Right lung (tissue), 10 donors: ENCODE data around the gene ARHGAP9. TPM values are rescaled to one million over a fixed set of nuclear protein-coding genes. Genes with fewer than 3 reads are reported as not detected.

Source experiments
- DNase-seq, 2 donors: peaks; one replicate each; pipeline ENCODE4 v3.0.0-alpha.2; 2013
- long read RNA-seq, 8 donors: transcript quantifications; one replicate each; lab custom pipeline, GENCODE V29; 2026
- polyA plus RNA-seq, 5 donors: library from polyadenylated mRNA; unstranded; fragments of 120-200 nt; gene quantifications; one replicate each; pipeline versions ENCODE4 v1.2.1 to v1.2.3, GENCODE V29; 2013; ENCODE audit warnings: inconsistent platforms in 1 of 5, low replicate concordance in 1 of 5; ENCODE audit not compliant: insufficient read length in 5 of 5, insufficient read depth in 1 of 5

ARHGAP9 gene
- 1 to 10 TPM; 4.4 to 5.4 (median 5.2) TPM for polyA plus RNA-seq
- long read RNA-seq, donor 1, result 0 reads
- long read RNA-seq, donor 2, result 0 reads
- long read RNA-seq, donor 3, partial matches to known transcripts, result 73 of 79 reads
- long read RNA-seq, donor 3, other reads (novel, unspliced or antisense), result 6 of 79 reads
- long read RNA-seq, donor 4, partial matches to known transcripts, result 28 of 28 reads
- long read RNA-seq, donor 4, other reads (novel, unspliced or antisense), result 0 of 28 reads
- long read RNA-seq, donor 5, partial matches to known transcripts, result 8 of 8 reads
- long read RNA-seq, donor 5, other reads (novel, unspliced or antisense), result 0 of 8 reads
- long read RNA-seq, donor 6, result 0 reads
- long read RNA-seq, donor 7, partial matches to known transcripts, result 0 of 1 reads
- long read RNA-seq, donor 7, other reads (novel, unspliced or antisense), result 0 of 1 reads
- long read RNA-seq, donor 8, partial matches to known transcripts, result 18 of 18 reads
- long read RNA-seq, donor 8, other reads (novel, unspliced or antisense), result 0 of 18 reads

GRCh38 chr12:57479376-57480115 lies at the start of gene ARHGAP9:
Gene ARHGAP9, minus strand, starts transcription at chr12:57479866. Its CDS starts 460 bp downstream, at chr12:57479406.
- no peak for DNase-seq

GRCh38 chr12:57528831-57529555 lies 49.3 kb upstream of the ARHGAP9 start:
- DNase-seq, result no peak

GRCh38 chr12:57528176-57528575 lies 48.5 kb upstream of the ARHGAP9 start:
- DNase-seq, result no peak

GRCh38 chr12:57527184-57527583 lies 47.5 kb upstream of the ARHGAP9 start:
- no peak for DNase-seq

- no peak for DNase-seq
Measured at GRCh38 chr12:57526477-57527126, 46.9 kb upstream of the ARHGAP9 start.

- no peak for DNase-seq
Measured at GRCh38 chr12:57525615-57526383, 46.1 kb upstream of the ARHGAP9 start.

- DNase-seq, result no peak
Measured at GRCh38 chr12:57524814-57525614, 45.3 kb upstream of the ARHGAP9 start.

- no peak for DNase-seq
Measured at GRCh38 chr12:57523706-57524614, 44.3 kb upstream of the ARHGAP9 start.

GRCh38 chr12:57522887-57523705 lies 43.4 kb upstream of the ARHGAP9 start:
- peak; percentile 76 to 77 for DNase-seq

- DNase-seq, result peak; percentile 91
Measured at GRCh38 chr12:57522011-57522886, 42.6 kb upstream of the ARHGAP9 start, which contains the start of gene MBD6. Gene MBD6, plus strand, starts transcription at chr12:57522824. Its CDS starts 1,480 bp downstream, at chr12:57524304.

GRCh38 chr12:57521525-57522010 lies 41.9 kb upstream of the ARHGAP9 start:
- no peak for DNase-seq

GRCh38 chr12:57520053-57520818 lies 40.6 kb upstream of the ARHGAP9 start, which contains the start of gene DDIT3:
Gene DDIT3, minus strand, starts transcription at chr12:57520514. Its CDS starts 3,108 bp downstream, at chr12:57517406.
- peak; percentile 99 for DNase-seq

GRCh38 chr12:57519796-57520052 lies 40.1 kb upstream of the ARHGAP9 start:
- DNase-seq, result no peak

GRCh38 chr12:57518920-57519795 lies 39.5 kb upstream of the ARHGAP9 start:
- peak; percentile 13 to 28 for DNase-seq
